ENCODE measurements around the gene IFNG. TPM values are rescaled to one million over a fixed set of nuclear protein-coding genes. Genes with fewer than 3 reads are reported as not detected.
"Not testable (repeated sequence)": the region's sequence is repeated elsewhere in the genome, so short reads cannot be mapped to it uniquely, and the experiment has no call there.

Gene IFNG
- not detected for total RNA-seq
- not detected for polyA plus RNA-seq
- long read RNA-seq, donor 1, result 0 reads
- long read RNA-seq, donor 2, result 0 reads
- long read RNA-seq, donor 3, result 0 reads
- long read RNA-seq, donor 4, result 0 reads
- long read RNA-seq, donor 5, result 0 reads
- long read RNA-seq, donor 6, result 0 reads
- long read RNA-seq, donor 7, result 0 reads
- long read RNA-seq, donor 8, result 0 reads
- long read RNA-seq, donor 9, result 0 reads
- long read RNA-seq, donor 10, result 0 reads

- 60 to 70% (median 66%) methylated on average over 5 of the region's 5 CpGs for WGBS, 5 donors
- intact Hi-C loops (cut with DNase I; ENCODE audit: low total_unique reads), result no loop called here
- Histone ChIP-seq H3K36me3 (no peaks in the 10 kb centered on the region), H3K9me3 (no peaks in the 10 kb centered on the region), H3K4me3 (no peak within 1 kb of the TSS), H3K4me1 (no peaks in the 10 kb centered on the region), H3K27me3 (no peaks in the 10 kb centered on the region), H3K27ac (no peak within 1 kb of the TSS)
- TF ChIP-seq CTCF (IDR thresholded peaks at IDR 0.05) (no peak), POLR2A (IDR thresholded peaks at IDR 0.05) (no peak), EP300 (IDR thresholded peaks at IDR 0.05) (no peak), POLR2AphosphoS5 (IDR thresholded peaks at IDR 0.05) (no peak)
- no peak for DNase-seq
These were observed at the start of gene IFNG for GRCh38 chr12:68159681-68160304. IFNG (minus strand) TSS chr12:68159740; CDS start chr12:68159615, 125 bp downstream.

GRCh38 chr12:68209048-68209728, 49.6 kb upstream of the IFNG start:
- DNase-seq; H3K9me3 ChIP-seq; H3K4me3 ChIP-seq; H3K36me3 ChIP-seq; H3K27me3 ChIP-seq; intact Hi-C loops (cut with DNase I; ENCODE audit: low total_unique reads); H3K4me1 ChIP-seq; H3K27ac ChIP-seq: not testable (repeated sequence)
- 57 to 69% (median 64%) methylated on average over 12 of the region's 12 CpGs for WGBS, 5 donors

GRCh38 chr12:68207276-68207675, 47.7 kb upstream of the IFNG start:
- Histone ChIP-seq H3K4me1 (no peaks in the 10 kb centered on the region), H3K27ac (no peak overlapping the region), H3K9me3 (no peaks in the 10 kb centered on the region), H3K27me3 (peaks cover 0 to 3% (median 0%) of the 10 kb centered on the region in 3 donors), H3K4me3 (no peak overlapping the region), H3K36me3 (no peaks in the 10 kb centered on the region)
- DNase-seq, result no peak
- intact Hi-C loops (cut with DNase I; ENCODE audit: low total_unique reads), result no loop called here
- TF ChIP-seq POLR2AphosphoS5 (IDR thresholded peaks at IDR 0.05) (no peak), EP300 (IDR thresholded peaks at IDR 0.05) (no peak), POLR2A (IDR thresholded peaks at IDR 0.05) (no peak), CTCF (IDR thresholded peaks at IDR 0.05) (no peak)

- H3K4me3 ChIP-seq, result no peak overlapping the region
- no peaks in the 10 kb centered on the region for H3K9me3 ChIP-seq
- intact Hi-C loops (cut with DNase I; ENCODE audit: low total_unique reads), result no loop called here
- H3K4me1 ChIP-seq, result no peaks in the 10 kb centered on the region
- WGBS, 5 donors, result 11 to 21% (median 15%) methylated on average over 1 of the region's 1 CpG
- no peak overlapping the region for H3K27ac ChIP-seq
- DNase-seq, result no peak
- no peak for TF ChIP-seq POLR2A (IDR thresholded peaks at IDR 0.05)
- no peak for TF ChIP-seq EP300 (IDR thresholded peaks at IDR 0.05)
- TF ChIP-seq POLR2AphosphoS5 (IDR thresholded peaks at IDR 0.05), result no peak
- TF ChIP-seq CTCF (IDR thresholded peaks at IDR 0.05), result no peak
- no peaks in the 10 kb centered on the region for H3K36me3 ChIP-seq
- H3K27me3 ChIP-seq, result peaks cover 0 to 3% (median 0%) of the 10 kb centered on the region in 3 donors
These were observed 46.9 kb upstream of the IFNG start for GRCh38 chr12:68206446-68206845.
